HepG2 (cell line): ENCODE measurements around the gene IGHMBP2. TPM values are rescaled to one million over a fixed set of nuclear protein-coding genes. Genes with fewer than 3 reads are reported as not detected.

Experiments
- ARNT2 ChIP-seq: sonication (generic); formaldehyde crosslinking; IDR thresholded peaks from 2 replicates; pipeline ENCODE4 v1.8.0; 2022; ENCODE audit warnings: mild to moderate bottlenecking, low read depth, missing genetic modification reagents, moderate library complexity
- ATF3 ChIP-seq: sonication (generic); formaldehyde crosslinking; IDR thresholded peaks from 2 replicates; pipeline ENCODE4 v1.4.0; 2020; ENCODE audit warnings: missing genetic modification reagents
- BHLHE40 ChIP-seq: IDR thresholded peaks from 2 replicates; pipeline ENCODE4 v1.6.1; 2011; ENCODE audit warnings: low read length, improper control_type of control experiment
- EEA1 ChIP-seq: sonication (generic); formaldehyde crosslinking; IDR thresholded peaks from 2 replicates; pipeline ENCODE4 v1.5.1; 2020; ENCODE audit warnings: mild to moderate bottlenecking, missing genetic modification reagents, borderline replicate concordance
- NR2C2 ChIP-seq: sonication (generic); formaldehyde crosslinking; IDR thresholded peaks from 2 replicates; pipeline ENCODE4 v1.4.0; 2020; ENCODE audit warnings: missing genetic modification reagents, mild to moderate bottlenecking, moderate library complexity, borderline replicate concordance
- POLR2A ChIP-seq, 2 experiments: IDR thresholded peaks; 2 replicates each; pipeline ENCODE4 v1.6.1; 2011; ENCODE audit warnings: low read depth in 2 of 2, low read length in 2 of 2, mild to moderate bottlenecking in 1 of 2, moderate library complexity in 1 of 2; ENCODE audit not compliant: insufficient read depth in 1 of 2
- PRDM4 ChIP-seq: sonication (generic); formaldehyde crosslinking; IDR thresholded peaks from 2 replicates; pipeline ENCODE4 v1.9.0; 2021; ENCODE audit warnings: missing genetic modification reagents, borderline replicate concordance
- ZBTB1 ChIP-seq: sonication (generic); formaldehyde crosslinking; IDR thresholded peaks from 2 replicates; pipeline ENCODE4 v1.4.0; 2020; ENCODE audit warnings: missing genetic modification reagents, borderline replicate concordance
- ZNF121 ChIP-seq: sonication (generic); formaldehyde crosslinking; IDR thresholded peaks from 2 replicates; pipeline ENCODE4 v1.5.0; 2020; ENCODE audit warnings: mild to moderate bottlenecking, missing genetic modification reagents
- ZNF263 ChIP-seq: sonication (generic); formaldehyde crosslinking; IDR thresholded peaks from 2 replicates; pipeline ENCODE4 v1.4.0; 2020; ENCODE audit warnings: missing genetic modification reagents
- ZNF343 ChIP-seq: sonication (generic); formaldehyde crosslinking; IDR thresholded peaks from 2 replicates; pipeline ENCODE4 v1.4.0; 2020; ENCODE audit warnings: mild to moderate bottlenecking, missing genetic modification reagents
- ZNF501 ChIP-seq: sonication (generic); formaldehyde crosslinking; IDR thresholded peaks from 2 replicates; pipeline ENCODE4 v1.5.1; 2020; ENCODE audit warnings: mild to moderate bottlenecking, moderate library complexity, missing genetic modification reagents
- ZNF549 ChIP-seq: sonication (generic); formaldehyde crosslinking; IDR thresholded peaks from 2 replicates; pipeline ENCODE4 v1.5.0; 2020; ENCODE audit warnings: missing genetic modification reagents
- ZNF567 ChIP-seq: sonication (generic); formaldehyde crosslinking; IDR thresholded peaks from 2 replicates; pipeline ENCODE4 v1.8.1; 2023; ENCODE audit warnings: mild to moderate bottlenecking, missing genetic modification reagents, borderline replicate concordance
- ZNF724P ChIP-seq: sonication (generic); formaldehyde crosslinking; IDR thresholded peaks from 2 replicates; pipeline ENCODE4 v1.8.0; 2022; ENCODE audit warnings: missing genetic modification reagents, borderline replicate concordance
- ZNF746 ChIP-seq: sonication (generic); formaldehyde crosslinking; IDR thresholded peaks from 2 replicates; pipeline ENCODE4 v1.8.0; 2022; ENCODE audit warnings: mild to moderate bottlenecking, missing genetic modification reagents
- polyA plus RNA-seq, 8 experiments: library from polyadenylated mRNA; depleted of rRNA in 3 of 8; stranded (reverse) in 7 of 8; unstranded in 1 of 8; fragments of >200 nt; fragmentation: Illumina TruSeq in 4 of 8; extraction: Trizol in 4 of 8; gene quantifications; 2 replicates each; pipeline versions ENCODE4 v1.2.1 to v1.2.3, GENCODE V29; 2011 to 2016; ENCODE audit warnings: low read depth in 4 of 8, missing spikeins in 1 of 8, mixed read lengths in 1 of 8; ENCODE audit not compliant: insufficient read depth in 1 of 8
- total RNA-seq, 5 experiments: library from RNA; depleted of rRNA; stranded (reverse); fragments of >200 nt; fragmentation: Illumina TruSeq; extraction: Trizol; gene quantifications; 2 replicates each; pipeline ENCODE4 v1.2.3, GENCODE V29; 2016; ENCODE audit warnings: low read depth in 1 of 5
- TF ChIP-seq, protein P1 (sequence below): sonication (generic); formaldehyde crosslinking; IDR thresholded peaks from 2 replicates; pipeline ENCODE4 v1.4.0; 2020; ENCODE audit warnings: missing genetic modification reagents
- TF ChIP-seq, protein P2 (sequence below): conservative IDR thresholded peaks from 2 replicates; pipeline ENCODE4 v1.6.1; 2018; ENCODE audit warnings: missing genetic modification reagents

Gene IGHMBP2
- total and polyA plus RNA-seq, 2 of the 13 experiments (the other 11 are each of a cell fraction or from before 2014, with no cell fraction given) = 8.9 to 9.9 TPM

DNA sequence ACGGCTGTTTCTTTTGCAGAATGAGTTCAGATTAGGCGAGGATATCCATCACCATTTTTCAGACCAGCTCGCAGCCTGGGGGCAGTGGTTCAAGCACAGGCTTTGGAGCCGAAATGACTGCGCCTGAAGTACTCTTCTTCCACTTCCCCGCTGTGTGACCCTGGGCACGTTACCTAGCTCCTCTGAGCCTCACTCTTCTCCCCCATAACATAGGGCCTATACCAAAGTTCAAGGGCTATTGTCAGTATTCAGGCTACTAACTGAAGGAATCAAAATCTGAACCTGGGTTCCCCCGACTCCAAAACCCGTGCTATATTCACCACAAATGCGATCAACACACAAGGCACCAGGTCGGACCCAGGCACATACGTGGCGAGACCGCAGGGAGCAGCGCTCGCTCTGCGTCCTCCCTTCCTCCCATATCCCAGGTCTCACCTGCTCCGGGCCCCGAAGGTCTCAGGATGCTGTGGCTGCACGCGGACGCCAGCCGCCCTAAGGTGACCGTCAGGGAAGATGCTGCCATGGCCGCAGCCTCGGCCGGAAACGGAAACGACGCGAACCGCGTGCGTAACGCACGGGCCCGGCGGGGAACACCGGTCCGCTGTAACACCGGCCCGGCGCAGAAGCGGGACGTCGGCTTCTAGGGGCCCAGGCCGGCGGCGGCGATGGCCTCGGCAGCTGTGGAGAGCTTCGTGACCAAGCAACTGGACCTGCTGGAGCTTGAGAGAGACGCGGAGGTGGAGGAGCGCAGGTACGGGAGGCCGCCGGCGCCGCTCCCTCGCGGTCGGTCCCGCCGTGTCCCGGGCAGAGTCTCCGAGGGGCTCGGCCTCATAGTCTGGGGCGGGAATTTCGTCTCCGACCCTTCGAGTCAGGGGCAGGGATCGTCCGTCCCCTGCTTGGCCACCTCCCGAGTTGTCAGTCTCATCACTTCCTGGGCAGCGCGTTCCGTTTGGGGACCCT lies at the start of gene IGHMBP2, which contains the start of gene MRPL21 (continued):
- TF ChIP-seq ZNF567 (CRISPR knock-in tag) = peak; percentile 75; the same call in 1 of the 2 replicates
- TF ChIP-seq BHLHE40 = no peak
- TF ChIP-seq PRDM4 (CRISPR knock-in tag) = no peak
- TF ChIP-seq POLR2A (IDR thresholded peaks at IDR 0.05; ENCODE audit: insufficient read depth in 1 of 2, low read depth in 2 of 2, low read length in 2 of 2) = peak; percentile 83 to 95
- peak; percentile 52; the same call in 1 of the 2 replicates for TF ChIP-seq EEA1
- peak; percentile 20; the same call in 1 of the 2 replicates for TF ChIP-seq ZNF724P (CRISPR knock-in tag)
- no peak for TF ChIP-seq ZNF549
- peak; percentile 60; the same call in 1 of the 2 replicates for TF ChIP-seq ZNF263
- TF ChIP-seq ZNF343 (CRISPR knock-in tag) = 0 out of 2 replicates have a peak, but pooled peaks have one; percentile 79
- TF ChIP-seq ATF3 = peak; percentile 80
- TF ChIP-seq, protein P1, sequence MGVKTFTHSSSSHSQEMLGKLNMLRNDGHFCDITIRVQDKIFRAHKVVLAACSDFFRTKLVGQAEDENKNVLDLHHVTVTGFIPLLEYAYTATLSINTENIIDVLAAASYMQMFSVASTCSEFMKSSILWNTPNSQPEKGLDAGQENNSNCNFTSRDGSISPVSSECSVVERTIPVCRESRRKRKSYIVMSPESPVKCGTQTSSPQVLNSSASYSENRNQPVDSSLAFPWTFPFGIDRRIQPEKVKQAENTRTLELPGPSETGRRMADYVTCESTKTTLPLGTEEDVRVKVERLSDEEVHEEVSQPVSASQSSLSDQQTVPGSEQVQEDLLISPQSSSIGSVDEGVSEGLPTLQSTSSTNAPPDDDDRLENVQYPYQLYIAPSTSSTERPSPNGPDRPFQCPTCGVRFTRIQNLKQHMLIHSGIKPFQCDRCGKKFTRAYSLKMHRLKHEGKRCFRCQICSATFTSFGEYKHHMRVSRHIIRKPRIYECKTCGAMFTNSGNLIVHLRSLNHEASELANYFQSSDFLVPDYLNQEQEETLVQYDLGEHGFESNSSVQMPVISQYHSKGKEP (CRISPR knock-in tag) = peak; percentile 85
- peak; percentile 70; the same call in 1 of the 2 replicates for TF ChIP-seq ZNF746
- TF ChIP-seq ZNF121 (CRISPR knock-in tag) = peak; percentile 40
- TF ChIP-seq, protein P2, sequence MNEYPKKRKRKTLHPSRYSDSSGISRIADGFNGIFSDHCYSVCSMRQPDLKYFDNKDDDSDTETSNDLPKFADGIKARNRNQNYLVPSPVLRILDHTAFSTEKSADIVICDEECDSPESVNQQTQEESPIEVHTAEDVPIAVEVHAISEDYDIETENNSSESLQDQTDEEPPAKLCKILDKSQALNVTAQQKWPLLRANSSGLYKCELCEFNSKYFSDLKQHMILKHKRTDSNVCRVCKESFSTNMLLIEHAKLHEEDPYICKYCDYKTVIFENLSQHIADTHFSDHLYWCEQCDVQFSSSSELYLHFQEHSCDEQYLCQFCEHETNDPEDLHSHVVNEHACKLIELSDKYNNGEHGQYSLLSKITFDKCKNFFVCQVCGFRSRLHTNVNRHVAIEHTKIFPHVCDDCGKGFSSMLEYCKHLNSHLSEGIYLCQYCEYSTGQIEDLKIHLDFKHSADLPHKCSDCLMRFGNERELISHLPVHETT = peak; percentile 90; the same call in 1 of the 2 replicates
- peak; percentile 85 for TF ChIP-seq ARNT2 (CRISPR knock-in tag)
- peak; percentile 90; the same call in 1 of the 2 replicates for TF ChIP-seq ZBTB1 (CRISPR knock-in tag)
- TF ChIP-seq ZNF501 = peak; percentile 94; the same call in 1 of the 2 replicates
- peak; percentile 81 for TF ChIP-seq NR2C2 (CRISPR knock-in tag)
